GM12878 (cell line): Measurements from ENCODE around the gene TXNDC5. TPM values are rescaled to one million over a fixed set of nuclear protein-coding genes. Genes with fewer than 3 reads are reported as not detected.

ENCODE experiments used
- ATAC-seq: fragments of 200-7000 bp; cut with Tn5 transposase; 3 replicates; pipeline ENCODE4 v1.9.1; 2020; ENCODE audit warnings: mild to moderate bottlenecking, moderate library complexity
- BruUV-seq: library from RNA; stranded (reverse); fragments of 400-500 nt; replicated peaks from 2 replicates; lab custom pipeline; 2021; lab: Mats Ljungman, UMichigan
- CTCF ChIA-PET: fragments of 300-600 bp; sonication (Branson Sonifier 250); formaldehyde crosslinking; extraction: SDS; loops from one replicate; lab custom pipeline; 2021; ENCODE audit warnings: inconsistent platforms; lab: Yijun Ruan, JAX
- POLR2A ChIA-PET: fragments of 350-600 bp; formaldehyde crosslinking; extraction: SDS; loops from one replicate; lab custom pipeline; 2021; ENCODE audit warnings: inconsistent platforms; lab: Charles Lee
- RAD21 ChIA-PET: fragments of 300-600 bp; sonication (Branson Sonifier 250); formaldehyde crosslinking; loops from one replicate; lab custom pipeline; 2023; ENCODE audit warnings: antibody characterized with exemption; ENCODE audit not compliant: unreplicated experiment; lab: Charles Lee
- SMC1A ChIA-PET: fragments of 300-600 bp; sonication (Branson Sonifier 250); formaldehyde crosslinking; loops from one replicate; lab custom pipeline; 2023; ENCODE audit not compliant: unreplicated experiment, uncharacterized antibody; lab: Charles Lee
- DNase-seq: peaks from one replicate; pipeline ENCODE4 v3.0.0-alpha.2; 2011; ENCODE audit warnings: low read depth, low spot score
- FAIRE-seq: peaks from 3 replicates; lab custom pipeline; 2011; peaks lifted over from hg19 to GRCh38; lab: Jason Lieb, UNC
- H2AFZ ChIP-seq: 2 replicates; pipeline ENCODE4 v1.6.0; 2011; ENCODE audit warnings: low read depth, low read length, control low read depth; ENCODE audit not compliant: control insufficient read depth
- H3K27ac ChIP-seq: 2 replicates; pipeline ENCODE4 v1.5.1; 2011; ENCODE audit warnings: control low read depth; ENCODE audit not compliant: control insufficient read depth, insufficient read depth
- H3K27me3 ChIP-seq, 2 experiments: replicated peaks in 1 of 2; 2 replicates each; pipeline versions ENCODE4 v1.6.0 to v1.6.1; 2011; ENCODE audit warnings: low read length in 1 of 2; ENCODE audit not compliant: control insufficient read depth in 2 of 2, insufficient read depth in 2 of 2
- H3K36me3 ChIP-seq, 2 experiments: 2 replicates each; pipeline ENCODE4 v1.5.1; 2011; ENCODE audit warnings: low read length in 1 of 2; ENCODE audit not compliant: control insufficient read depth in 2 of 2, insufficient read depth in 2 of 2
- H3K4me1 ChIP-seq: 2 replicates; pipeline ENCODE4 v1.6.1; 2011; ENCODE audit warnings: mild to moderate bottlenecking, low read length, moderate library complexity, mixed read lengths; ENCODE audit not compliant: control insufficient read depth, insufficient read depth
- H3K4me2 ChIP-seq: 2 replicates; pipeline ENCODE4 v1.6.0; 2011; ENCODE audit warnings: control low read depth; ENCODE audit not compliant: control insufficient read depth, insufficient read depth
- H3K4me3 ChIP-seq: fragments of 200-600 bp; sonication (generic); 2 replicates; pipeline ENCODE4 v1.5.1; 2016
- H3K79me2 ChIP-seq: 2 replicates; pipeline ENCODE4 v1.6.0; 2011; ENCODE audit warnings: low read length; ENCODE audit not compliant: control insufficient read depth, insufficient read depth
- H3K9ac ChIP-seq: 2 replicates; pipeline ENCODE4 v1.8.0; 2011; ENCODE audit warnings: low read length, control low read depth, mixed read lengths; ENCODE audit not compliant: control insufficient read depth, insufficient read depth
- H3K9me3 ChIP-seq: replicated peaks from 3 replicates; pipeline ENCODE4 v1.5.1; 2011; ENCODE audit warnings: mild to moderate bottlenecking, low read length; ENCODE audit not compliant: control insufficient read depth, insufficient read depth
- H4K20me1 ChIP-seq: 2 replicates; pipeline ENCODE4 v1.6.0; 2011; ENCODE audit not compliant: control insufficient read depth, insufficient read depth
- ATF7 ChIP-seq: fragments of 450-650 bp; IDR thresholded peaks from 2 replicates; pipeline ENCODE4 v1.6.1; 2016; ENCODE audit warnings: low read depth, mild to moderate bottlenecking
- ESRRA ChIP-seq: IDR thresholded peaks from 2 replicates; pipeline ENCODE4 v1.6.1; 2012; ENCODE audit warnings: mild to moderate bottlenecking, low read length, improper control_type of control experiment
- HDAC6 ChIP-seq: fragments of 200-600 bp; sonication (generic); IDR thresholded peaks from one replicate; pipeline ENCODE4 v1.8.0; 2017; ENCODE audit warnings: antibody characterized with exemption; ENCODE audit not compliant: unreplicated experiment
- JUND ChIP-seq: IDR thresholded peaks from 2 replicates; pipeline ENCODE4 v1.6.1; 2012; ENCODE audit warnings: low read depth, mild to moderate bottlenecking, low read length, improper control_type of control experiment, moderate library complexity
- KLF5 ChIP-seq: fragments of 450-650 bp; IDR thresholded peaks from 2 replicates; pipeline ENCODE4 v1.6.1; 2014; ENCODE audit warnings: mild to moderate bottlenecking; ENCODE audit not compliant: partially characterized antibody
- NFYA ChIP-seq: IDR thresholded peaks from 2 replicates; pipeline ENCODE4 v1.6.1; 2011; ENCODE audit warnings: low read depth, mild to moderate bottlenecking, low read length, improper control_type of control experiment, borderline replicate concordance
- TCF3 ChIP-seq: IDR thresholded peaks from 2 replicates; pipeline ENCODE4 v1.6.1; 2012; ENCODE audit warnings: low read depth, mild to moderate bottlenecking, low read length, borderline replicate concordance; ENCODE audit not compliant: insufficient read depth
- WRNIP1 ChIP-seq: IDR thresholded peaks from 2 replicates; pipeline ENCODE4 v1.6.1; 2011; ENCODE audit warnings: low read depth, low read length, improper control_type of control experiment, borderline replicate concordance
- ZNF274 ChIP-seq: IDR thresholded peaks from one replicate; pipeline ENCODE4 v1.8.0; 2011; ENCODE audit not compliant: insufficient read length, insufficient read depth
- ZZZ3 ChIP-seq: IDR thresholded peaks from 2 replicates; pipeline ENCODE4 v1.6.1; 2011; ENCODE audit warnings: low read depth; ENCODE audit not compliant: control insufficient read depth, insufficient read length
- WGBS: methylation state at CpG from one replicate; pipeline ENCODE4 v1.1.6; 2016; ENCODE audit warnings: low lambda C conversion rate; ENCODE audit not compliant: insufficient replicate concordance, insufficient coverage; ENCODE audit errors: missing lambda C conversion rate; 5-methylcytosine and 5-hydroxymethylcytosine counted together
- in situ Hi-C: fragments of 300-500 bp; cut with MboI; formaldehyde crosslinking; loops from 9 replicates; pipeline ENCODE4 v1.14.3; 2018; ENCODE audit warnings: mixed read lengths
- intact Hi-C: fragments of 100-400 bp; cut with micrococcal nuclease; formaldehyde crosslinking; loops from one replicate; pipeline ENCODE4 v1.14.2; 2022; ENCODE audit not compliant: unreplicated experiment
- polyA plus RNA-seq, 11 experiments: library from polyadenylated mRNA; depleted of rRNA in 4 of 11; unstranded in 6 of 11; stranded (reverse) in 5 of 11; fragments of >200 nt; fragmentation: Nextera tagmentation in 4 of 11; fragmentation: Illumina TruSeq in 1 of 11; extraction: Ambion mirVana in 4 of 11; extraction: Trizol in 1 of 11; gene quantifications; 1 replicate in 1 of 11; 2 replicates in 10 of 11; pipeline versions ENCODE4 v1.2.1 to v1.2.3, GENCODE V29; 2011 to 2016; ENCODE audit warnings: inconsistent platforms in 2 of 11, missing spikeins in 2 of 11, low read depth in 1 of 11
- total RNA-seq, 4 experiments: library from RNA; depleted of rRNA in 3 of 4; stranded (reverse); fragments of >200 nt in 3 of 4; fragmentation: Illumina TruSeq in 1 of 4; extraction: Trizol in 1 of 4; gene quantifications; 2 replicates each; pipeline versions ENCODE4 v1.2.1 to v1.2.3, GENCODE V29; 2013 to 2021
- TF ChIP-seq, protein P1 (sequence below): IDR thresholded peaks from 2 replicates; pipeline ENCODE4 v1.6.1; 2011; ENCODE audit warnings: low read depth, low read length, improper control_type of control experiment, borderline replicate concordance
- TF ChIP-seq, protein P2 (sequence below), 3 experiments: IDR thresholded peaks in 2 of 3; conservative IDR thresholded peaks in 1 of 3; 2 replicates each; pipeline ENCODE4 v1.5.1; 2011; ENCODE audit warnings: low read depth in 3 of 3, low read length in 3 of 3, mild to moderate bottlenecking in 3 of 3, control low read depth in 2 of 3, moderate library complexity in 2 of 3, inconsistent platforms in 1 of 3, mixed read lengths in 1 of 3; ENCODE audit not compliant: control insufficient read depth in 2 of 3, insufficient read depth in 1 of 3; ENCODE audit errors: extremely low read depth in 1 of 3
- TF ChIP-seq, protein P3 (sequence below): IDR thresholded peaks from 2 replicates; pipeline ENCODE4 v1.6.1; 2011; ENCODE audit warnings: mild to moderate bottlenecking, low read depth, low read length, moderate library complexity; ENCODE audit not compliant: insufficient replicate concordance

The TXNDC5 gene
- total and polyA plus RNA-seq, 10 of the 15 experiments (the other 5 are each of a cell fraction or from before 2014, with no cell fraction given) = 7.2 to 181 (median 132) TPM

DNA sequence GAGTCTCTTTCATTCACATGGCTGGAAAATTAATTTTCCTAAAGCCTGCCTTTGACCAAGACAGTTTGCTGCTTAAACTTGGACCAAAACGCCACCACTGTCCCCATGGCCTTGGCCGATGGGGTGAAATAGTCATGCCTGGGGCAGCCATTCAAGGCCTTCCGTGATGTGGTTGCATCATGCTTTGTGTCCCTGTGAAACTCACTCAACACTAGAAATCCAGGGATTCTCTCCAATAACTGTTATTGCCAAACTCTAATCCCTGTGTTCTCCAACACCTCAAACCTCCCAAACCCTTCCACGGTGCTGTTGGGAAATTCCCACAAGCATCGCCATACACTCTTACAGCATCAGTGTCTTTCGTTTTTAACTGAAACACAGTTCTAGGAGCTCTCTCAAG is 1.4 kb upstream of the TXNDC5 start:
- intact Hi-C loops = no loop called here
- ChIA-PET RAD21 (interaction anchor here (1.3 kb wide), 1 partner anchor 21 kb away, joined by 3 read pairs; no protein-coding TSS in a partner anchor), CTCF (interaction anchor here (0.9 kb wide), 1 partner anchor 13 kb away, joined by 6 read pairs; no protein-coding TSS in a partner anchor), POLR2A (no interaction called here), SMC1A (no interaction called here)
- Histone ChIP-seq H3K9me3 (no peaks in the 10 kb centered on the region; the same call in 2 of the 3 replicates), H3K79me2 (peaks cover 31% of the 10 kb centered on the region), H3K4me3 (no peak overlapping the region), H3K4me1 (peaks cover 61% of the 10 kb centered on the region), H3K27me3 (peaks cover 0 to 3% of the 10 kb centered on the region in 2 experiments; a peak in 2 of 4 replicates), H3K4me2 (peak overlapping the region; percentile 88; the same call in 1 of the 2 replicates), H3K9ac (no peak overlapping the region), H2AFZ (no peak overlapping the region; the same call in 1 of the 2 replicates), H4K20me1 (peaks cover 5% of the 10 kb centered on the region; the same call in 1 of the 2 replicates), H3K27ac (no peak overlapping the region), H3K36me3 (0 out of 4 replicates have a peak, but pooled peaks cover 0 to 10% of the 10 kb centered on the region in 2 experiments)
- no peak for DNase-seq
- WGBS = 43% methylated on average over 6 of the region's 6 CpGs
- BruUV-seq = no TSS peak
- TF ChIP-seq NFYA (no peak), ESRRA (no peak), TCF3 (no peak), KLF5 (no peak), ZNF274 (no peak), ATF7 (no peak), WRNIP1 (no peak), JUND (no peak), HDAC6 (no peak), ZZZ3 (no peak)
- TF ChIP-seq, protein P1, sequence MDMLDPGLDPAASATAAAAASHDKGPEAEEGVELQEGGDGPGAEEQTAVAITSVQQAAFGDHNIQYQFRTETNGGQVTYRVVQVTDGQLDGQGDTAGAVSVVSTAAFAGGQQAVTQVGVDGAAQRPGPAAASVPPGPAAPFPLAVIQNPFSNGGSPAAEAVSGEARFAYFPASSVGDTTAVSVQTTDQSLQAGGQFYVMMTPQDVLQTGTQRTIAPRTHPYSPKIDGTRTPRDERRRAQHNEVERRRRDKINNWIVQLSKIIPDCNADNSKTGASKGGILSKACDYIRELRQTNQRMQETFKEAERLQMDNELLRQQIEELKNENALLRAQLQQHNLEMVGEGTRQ = no peak
- TF ChIP-seq, protein P2, sequence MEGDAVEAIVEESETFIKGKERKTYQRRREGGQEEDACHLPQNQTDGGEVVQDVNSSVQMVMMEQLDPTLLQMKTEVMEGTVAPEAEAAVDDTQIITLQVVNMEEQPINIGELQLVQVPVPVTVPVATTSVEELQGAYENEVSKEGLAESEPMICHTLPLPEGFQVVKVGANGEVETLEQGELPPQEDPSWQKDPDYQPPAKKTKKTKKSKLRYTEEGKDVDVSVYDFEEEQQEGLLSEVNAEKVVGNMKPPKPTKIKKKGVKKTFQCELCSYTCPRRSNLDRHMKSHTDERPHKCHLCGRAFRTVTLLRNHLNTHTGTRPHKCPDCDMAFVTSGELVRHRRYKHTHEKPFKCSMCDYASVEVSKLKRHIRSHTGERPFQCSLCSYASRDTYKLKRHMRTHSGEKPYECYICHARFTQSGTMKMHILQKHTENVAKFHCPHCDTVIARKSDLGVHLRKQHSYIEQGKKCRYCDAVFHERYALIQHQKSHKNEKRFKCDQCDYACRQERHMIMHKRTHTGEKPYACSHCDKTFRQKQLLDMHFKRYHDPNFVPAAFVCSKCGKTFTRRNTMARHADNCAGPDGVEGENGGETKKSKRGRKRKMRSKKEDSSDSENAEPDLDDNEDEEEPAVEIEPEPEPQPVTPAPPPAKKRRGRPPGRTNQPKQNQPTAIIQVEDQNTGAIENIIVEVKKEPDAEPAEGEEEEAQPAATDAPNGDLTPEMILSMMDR (IDR thresholded peaks at IDR 0.05 in 2 of 3, conservative IDR thresholded peaks at IDR 0.05 in 1 of 3; ENCODE audit: control insufficient read depth in 2 of 3, extremely low read depth in 1 of 3, insufficient read depth in 1 of 3, low read depth in 3 of 3, low read length in 3 of 3) = no peak
- TF ChIP-seq, protein P3, sequence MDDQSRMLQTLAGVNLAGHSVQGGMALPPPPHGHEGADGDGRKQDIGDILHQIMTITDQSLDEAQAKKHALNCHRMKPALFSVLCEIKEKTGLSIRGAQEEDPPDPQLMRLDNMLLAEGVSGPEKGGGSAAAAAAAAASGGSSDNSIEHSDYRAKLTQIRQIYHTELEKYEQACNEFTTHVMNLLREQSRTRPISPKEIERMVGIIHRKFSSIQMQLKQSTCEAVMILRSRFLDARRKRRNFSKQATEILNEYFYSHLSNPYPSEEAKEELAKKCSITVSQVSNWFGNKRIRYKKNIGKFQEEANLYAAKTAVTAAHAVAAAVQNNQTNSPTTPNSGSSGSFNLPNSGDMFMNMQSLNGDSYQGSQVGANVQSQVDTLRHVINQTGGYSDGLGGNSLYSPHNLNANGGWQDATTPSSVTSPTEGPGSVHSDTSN = no peak
- FAIRE-seq = no peak
- in situ Hi-C loops = no loop called here
- no peak for ATAC-seq
